HG03354 (cell line): ENCODE measurements around the gene TSC1.

Experiments
- ATAC-seq: cut with Tn5 transposase; IDR thresholded peaks from one replicate; pipeline ENCODE4 v1.9.1; 2021; ENCODE audit warnings: mild to moderate bottlenecking; ENCODE audit not compliant: unreplicated experiment, poor library complexity, severe bottlenecking

The TSC1 gene

GRCh38 chr9:132846918-132847515, 97.4 kb downstream of the TSC1 start:
- ATAC-seq = no peak

- no peak for ATAC-seq
Measured at GRCh38 chr9:132846109-132846917, 98.1 kb downstream of the TSC1 start.

- ATAC-seq = no peak
Measured at GRCh38 chr9:132842124-132843044, 102.0 kb downstream of the TSC1 start.
